IPS DF 4.7 (cell line): ENCODE results near the gene IGFN1.
"Not testable (repeated sequence)": the region's sequence is repeated elsewhere in the genome, so short reads cannot be mapped to it uniquely, and the experiment has no call there.

Experiments used
- DNase-seq: peaks from one replicate; pipeline ENCODE4 v3.0.0-alpha.2; 2013; ENCODE audit warnings: low spot score; ENCODE audit errors: extremely low read depth

Gene IGFN1

DNA sequence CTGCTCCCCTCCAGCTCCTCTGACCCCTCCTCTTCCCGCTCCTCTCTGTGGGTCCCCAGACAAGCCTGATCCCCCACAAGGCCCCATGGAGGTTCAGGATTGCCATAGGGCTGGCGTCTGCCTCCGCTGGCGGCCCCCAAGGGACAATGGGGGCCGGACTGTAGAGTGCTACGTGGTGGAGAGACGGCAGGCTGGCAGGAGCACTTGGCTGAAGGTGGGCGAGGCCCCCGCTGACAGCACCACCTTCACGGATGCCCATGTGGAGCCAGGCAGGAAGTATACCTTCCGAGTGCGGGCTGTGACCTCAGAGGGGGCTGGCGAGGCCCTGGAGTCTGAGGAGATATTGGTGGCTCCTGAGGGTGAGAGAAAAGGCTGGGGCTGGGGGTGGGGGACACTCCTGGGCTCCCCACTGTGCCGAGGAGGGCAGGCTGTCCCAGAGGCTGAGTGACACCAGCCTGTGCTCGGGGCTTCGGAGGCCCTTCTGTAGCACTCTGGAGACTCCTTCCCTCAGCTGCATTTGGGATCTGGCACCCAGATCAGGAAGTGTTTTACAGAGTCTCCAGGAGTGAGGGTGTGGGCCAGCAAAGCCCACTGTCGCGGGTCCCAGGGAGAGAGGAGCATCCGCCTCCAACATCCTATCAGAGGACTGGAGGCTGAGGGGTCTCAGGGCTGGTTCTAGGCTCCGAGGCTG lies 25.9 kb downstream of the IGFN1 start:
- no peak for DNase-seq

DNA sequence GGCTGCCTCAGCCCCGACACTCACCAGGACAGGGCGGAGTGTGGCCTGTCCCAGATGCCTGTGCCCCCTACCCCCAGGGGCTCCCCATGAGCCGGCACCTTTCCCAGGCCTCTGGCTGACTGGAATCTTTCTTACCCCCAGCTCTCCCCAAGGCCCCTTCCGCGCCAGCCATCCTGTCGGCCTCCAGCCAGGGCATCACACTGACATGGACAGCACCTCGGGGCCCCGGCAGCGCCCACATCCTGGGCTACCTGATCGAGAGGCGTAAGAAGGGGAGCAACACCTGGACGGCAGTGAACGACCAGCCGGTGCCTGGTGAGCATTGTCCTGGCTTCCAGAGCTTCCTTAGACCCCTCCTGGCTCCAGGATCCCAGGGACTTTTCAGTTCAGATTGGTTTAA lies 26.5 kb downstream of the IGFN1 start:
- DNase-seq: no peak

DNA sequence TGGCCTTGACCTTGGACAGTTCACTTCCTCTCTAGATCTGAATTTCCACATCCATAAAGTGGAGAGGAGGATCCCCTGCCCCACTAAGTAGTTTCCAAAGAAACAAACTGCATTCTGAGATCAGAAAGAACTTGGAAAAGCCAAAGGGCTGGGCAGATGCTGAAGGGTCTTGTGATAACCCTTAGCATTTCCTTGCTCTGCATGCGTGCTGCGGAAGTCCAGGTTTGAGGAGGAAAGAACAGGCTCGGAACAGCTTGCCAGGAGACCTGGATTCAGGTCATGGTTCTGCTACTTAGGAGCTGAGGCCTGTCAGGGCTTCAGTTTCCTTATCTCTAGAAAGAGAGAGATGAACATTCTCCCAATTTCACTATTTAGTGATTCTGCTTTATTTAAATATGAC lies 27.2 kb downstream of the IGFN1 start:
- DNase-seq: no peak

DNA sequence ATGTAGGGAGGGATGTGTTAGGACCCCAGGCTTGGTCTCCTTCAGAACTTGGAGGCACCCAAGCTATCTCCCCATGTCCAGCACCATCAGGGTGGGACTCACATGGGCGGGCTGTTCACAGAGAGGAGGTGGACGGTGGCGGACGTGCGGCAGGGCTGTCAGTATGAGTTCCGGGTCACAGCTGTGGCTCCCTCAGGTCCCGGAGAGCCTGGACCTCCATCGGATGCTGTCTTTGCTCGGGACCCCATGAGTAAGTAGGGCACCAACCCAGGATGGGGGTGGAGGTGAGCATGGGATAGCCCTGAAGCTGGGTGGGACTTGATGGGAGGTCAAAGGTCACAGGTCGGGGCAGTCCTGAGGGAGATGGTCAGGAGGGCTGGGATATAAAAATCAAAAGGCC lies 27.8 kb downstream of the IGFN1 start:
- no peak for DNase-seq

DNA sequence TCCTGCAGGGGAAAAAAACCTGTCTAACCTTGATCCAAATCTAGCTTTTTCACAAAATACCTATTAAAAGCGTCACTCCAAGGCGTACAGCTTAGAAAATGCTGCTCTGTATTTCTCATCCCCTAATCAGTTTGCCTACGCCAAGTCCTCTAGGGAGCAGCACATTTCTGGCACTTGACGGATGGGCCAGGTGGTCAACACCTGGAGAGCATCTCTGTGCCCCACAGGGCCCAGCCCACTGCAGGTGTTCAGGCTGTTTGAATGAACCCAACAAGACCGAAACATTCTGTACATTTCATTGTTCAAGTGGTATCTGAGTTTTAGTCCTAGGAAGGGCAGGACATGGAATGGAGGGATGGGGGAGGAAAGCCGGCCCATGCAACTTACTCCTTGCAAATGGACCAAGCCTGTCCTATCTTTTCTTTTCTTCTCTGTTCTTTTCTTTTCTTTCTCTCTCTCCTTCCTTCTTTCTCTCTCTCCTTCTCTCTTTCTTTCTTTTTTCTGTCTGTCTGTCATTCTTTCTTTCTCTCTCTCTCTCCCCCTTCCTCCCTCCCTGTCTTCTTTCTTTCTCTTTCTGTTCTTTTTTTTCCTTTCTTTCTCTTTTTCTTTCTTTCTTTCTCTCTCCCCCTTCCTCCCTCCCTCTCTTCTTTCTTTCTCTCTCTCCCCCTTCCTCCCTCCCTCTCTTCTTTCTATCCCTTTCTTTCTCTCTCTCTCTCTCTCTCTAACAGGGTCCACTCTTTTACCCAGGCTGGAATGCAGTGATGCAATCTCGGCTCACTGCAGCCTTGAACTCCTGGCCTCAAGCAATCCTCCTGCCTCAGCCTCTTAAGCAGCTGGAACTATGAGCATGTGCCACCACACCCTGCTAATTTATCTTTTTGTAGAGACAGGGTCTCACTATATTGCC lies 29.1 kb downstream of the IGFN1 start:
- no peak for DNase-seq

DNA sequence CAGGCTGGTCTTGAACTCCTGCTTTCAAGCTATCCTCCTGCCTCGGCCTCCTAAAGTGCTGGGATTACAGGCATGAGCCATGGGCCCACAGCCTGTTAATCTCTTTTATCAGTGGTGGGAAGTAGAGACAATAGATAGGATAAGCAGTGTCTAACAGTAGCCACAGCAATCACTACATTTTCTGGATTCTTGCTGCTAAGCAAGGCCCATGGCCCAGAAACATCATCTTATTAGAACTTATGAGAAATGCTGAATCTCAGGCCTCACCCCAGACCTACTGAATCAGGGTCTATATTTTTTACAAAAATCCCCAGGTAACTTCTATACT lies 29.7 kb downstream of the IGFN1 start:
- DNase-seq: no peak

DNA sequence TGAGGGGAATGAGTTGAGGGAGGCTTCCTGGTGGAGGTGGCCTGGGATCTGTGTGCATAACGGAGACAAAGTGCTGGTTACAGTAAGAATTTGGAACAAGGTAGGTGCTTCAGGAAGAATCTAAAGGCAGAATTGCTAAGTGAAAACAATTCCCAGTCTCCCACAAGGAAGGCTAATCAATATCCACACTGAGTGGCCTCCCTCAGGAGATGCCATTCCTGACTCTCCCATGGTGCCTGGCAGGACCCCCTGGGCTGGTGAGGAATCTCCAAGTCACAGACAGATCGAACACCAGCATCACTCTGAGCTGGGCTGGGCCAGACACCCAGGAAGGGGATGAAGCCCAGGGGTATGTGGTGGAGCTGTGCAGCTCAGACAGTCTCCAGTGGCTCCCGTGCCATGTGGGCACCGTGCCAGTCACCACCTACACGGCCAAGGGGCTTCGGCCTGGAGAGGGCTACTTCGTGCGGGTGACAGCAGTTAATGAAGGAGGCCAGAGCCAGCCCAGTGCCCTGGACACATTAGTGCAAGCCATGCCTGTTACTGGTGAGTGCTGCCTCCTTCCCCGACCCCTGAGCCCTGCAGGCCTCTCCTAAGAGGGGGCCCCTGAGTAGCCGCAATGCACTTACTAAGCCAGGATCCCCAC lies 30.7 kb downstream of the IGFN1 start:
- no peak for DNase-seq

DNA sequence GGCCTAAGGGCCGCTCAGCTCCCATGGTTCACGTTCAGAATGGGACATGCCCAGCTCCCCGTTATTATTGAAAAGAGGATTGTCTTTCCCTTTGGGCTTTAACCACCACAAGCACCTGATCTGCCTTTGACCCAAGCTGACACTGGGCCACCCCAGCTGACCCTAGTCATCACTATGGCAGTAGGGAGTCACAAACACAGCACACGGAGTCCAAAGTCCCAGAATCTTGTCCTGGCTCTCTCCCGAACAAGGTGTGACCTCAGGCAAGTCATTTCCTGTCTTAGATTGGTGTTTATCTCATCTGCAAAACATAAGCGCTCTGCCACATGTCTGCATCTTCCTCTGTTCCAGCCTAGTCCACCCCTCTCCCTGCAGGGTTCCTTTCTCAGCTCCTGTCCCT lies 31.5 kb downstream of the IGFN1 start:
- no peak for DNase-seq

DNA sequence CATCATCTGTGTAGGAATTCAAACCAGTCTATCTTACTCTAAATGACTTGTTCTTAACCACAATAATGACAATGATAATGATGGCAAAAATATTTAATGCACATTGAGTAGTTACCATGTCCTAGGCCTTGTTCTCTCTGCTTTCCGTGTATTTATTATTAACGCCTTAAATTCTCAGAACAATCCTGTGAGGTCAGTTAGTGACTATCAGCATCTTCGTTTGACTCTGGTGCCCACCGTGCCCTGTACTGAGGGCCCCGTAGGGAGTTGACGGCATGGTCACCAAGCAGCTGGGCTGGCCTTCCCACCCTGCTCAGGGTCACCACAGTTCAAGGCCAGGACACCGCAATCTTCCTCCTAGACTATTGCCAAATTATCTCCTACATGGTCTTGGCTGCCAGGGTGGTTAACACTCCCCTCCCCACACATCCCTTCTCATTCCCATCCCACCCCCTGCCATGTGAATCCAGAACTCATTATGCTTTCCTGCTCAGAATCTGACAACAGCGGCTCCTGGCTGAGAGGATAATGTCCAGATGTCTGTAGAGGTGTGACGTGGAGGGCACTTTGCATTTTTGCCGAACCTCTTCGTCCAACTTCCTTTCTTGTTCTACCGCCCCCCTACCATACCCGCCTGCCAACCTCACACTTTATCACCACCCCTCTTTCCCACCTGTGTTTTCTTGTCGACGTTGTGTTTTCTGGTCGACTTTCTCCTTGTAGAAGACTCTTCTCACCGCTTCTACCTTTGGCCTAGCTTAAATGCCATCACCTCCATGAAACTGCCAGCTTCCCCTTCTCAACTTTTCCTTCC lies 33.4 kb downstream of the IGFN1 start:
- DNase-seq: no peak

DNA sequence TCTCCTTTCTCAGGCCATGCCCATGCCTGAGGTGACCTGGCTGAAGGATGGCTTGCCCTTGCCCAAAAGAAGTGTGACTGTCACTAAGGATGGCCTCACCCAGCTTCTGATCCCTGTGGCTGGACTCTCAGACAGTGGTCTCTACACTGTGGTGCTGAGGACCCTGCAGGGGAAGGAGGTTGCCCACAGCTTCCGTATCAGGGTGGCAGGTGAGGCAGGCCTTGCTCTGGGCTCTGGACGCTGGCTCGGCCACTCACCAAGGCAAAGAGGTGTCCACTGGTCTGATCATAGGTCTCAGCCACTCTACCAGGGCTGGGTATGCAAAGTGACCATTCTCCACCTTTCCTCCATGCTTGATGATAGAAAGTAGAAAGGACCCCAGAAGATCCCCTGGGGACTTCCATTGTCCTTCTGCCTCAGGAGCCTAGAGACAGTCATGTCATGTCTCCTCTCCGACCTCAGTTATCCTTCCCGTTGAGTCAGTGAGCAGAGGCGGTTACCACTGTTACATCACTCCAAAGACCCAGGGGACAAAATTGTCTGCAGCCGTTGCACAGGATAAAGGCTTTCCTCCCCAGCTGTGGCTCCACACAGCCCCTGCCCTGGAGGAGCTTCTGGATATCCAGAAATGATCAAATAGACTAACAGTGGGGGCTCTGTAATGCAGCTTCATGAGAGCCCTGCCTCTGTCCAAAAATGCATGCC lies 34.2 kb downstream of the IGFN1 start:
- no peak for DNase-seq

DNA sequence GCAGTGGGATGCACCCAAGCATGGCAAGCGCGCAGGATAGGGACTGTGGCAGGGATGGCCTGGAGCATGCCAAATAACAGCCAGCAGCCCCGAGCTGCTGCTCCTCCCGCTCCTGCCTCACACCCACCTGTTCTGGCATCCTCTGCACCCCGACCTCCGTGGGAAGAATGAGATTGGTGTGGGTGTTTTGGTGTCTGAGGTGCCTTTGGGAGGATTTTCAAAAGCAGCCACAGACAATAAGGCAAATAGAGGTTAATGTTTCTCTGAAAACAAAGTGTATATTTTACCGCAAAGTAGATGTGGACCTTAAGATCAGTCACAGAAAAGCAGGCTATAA lies 35.5 kb downstream of the IGFN1 start:
- no peak for DNase-seq

DNA sequence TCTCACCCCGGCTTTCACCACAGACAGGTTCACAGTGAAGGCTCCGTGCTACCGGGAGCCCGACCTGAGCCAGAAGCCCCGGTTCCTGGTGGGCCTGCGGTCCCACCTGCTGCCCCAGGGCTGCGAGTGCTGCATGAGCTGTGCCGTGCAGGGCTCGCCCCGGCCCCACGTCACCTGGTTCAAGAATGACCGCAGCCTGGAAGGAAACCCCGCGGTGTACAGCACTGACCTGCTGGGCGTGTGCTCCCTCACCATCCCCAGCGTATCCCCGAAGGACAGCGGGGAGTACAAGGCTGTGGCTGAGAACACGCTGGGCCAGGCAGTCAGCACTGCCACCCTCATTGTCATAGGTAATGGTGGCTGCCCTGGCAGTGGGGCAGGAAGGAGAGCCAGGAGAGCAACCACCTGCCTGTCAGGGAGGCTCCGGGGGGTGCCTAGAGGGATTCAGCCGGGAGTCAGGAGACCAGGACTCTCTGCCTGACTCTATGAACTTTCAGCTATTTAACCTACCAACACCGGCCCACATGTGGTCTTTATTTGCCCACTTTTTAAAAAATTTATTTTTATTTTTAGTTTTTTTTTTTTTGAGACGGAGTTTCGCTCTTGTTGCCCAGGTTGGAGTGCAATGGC lies 36.4 kb downstream of the IGFN1 start:
- DNase-seq: no peak

DNA sequence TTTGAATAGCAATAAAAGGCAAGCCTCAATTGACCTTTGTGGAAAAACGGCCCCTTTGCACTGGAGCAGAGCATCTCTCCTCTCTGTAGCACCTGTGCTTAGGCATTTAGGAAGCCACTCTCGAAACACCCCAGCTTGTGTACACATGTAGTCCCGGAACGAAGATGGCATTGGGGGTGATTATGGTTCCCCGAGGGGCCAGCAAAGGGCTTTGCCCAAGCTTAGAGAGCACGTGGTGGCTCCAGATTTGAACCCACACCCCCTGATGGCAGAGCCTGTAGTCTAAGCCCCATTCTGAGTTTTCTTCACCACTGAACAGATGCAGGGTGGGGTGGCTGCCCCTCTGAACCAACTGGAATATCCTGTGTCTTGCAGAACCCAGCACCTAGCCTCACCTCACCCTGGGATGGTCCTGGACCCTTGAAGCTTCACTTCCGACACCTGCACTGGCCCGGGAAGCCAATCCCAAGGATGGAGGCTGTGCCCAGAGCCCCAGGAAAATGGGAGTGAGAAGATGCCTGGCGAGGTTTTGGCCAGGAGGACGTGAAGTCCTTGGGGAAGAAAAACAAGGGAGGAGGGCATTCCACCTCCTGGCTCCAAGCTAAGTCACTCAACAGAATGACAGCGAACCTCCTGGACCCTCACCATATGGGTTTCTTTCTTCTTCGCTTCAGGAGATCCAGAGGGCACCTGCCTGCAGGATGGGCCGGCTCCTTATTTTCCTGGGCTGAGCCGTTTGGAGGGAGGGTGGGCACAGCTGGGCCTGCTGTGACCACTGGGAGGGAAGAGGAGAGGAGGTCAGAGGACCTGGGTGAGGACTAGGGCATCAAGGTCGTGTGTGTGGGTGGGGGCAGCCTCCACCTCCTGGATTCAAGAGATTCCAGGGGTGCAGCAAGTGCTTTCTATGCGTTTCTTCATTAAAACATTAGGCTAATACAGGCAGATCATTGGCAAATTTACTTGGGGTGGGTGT lies 37.7 kb downstream of the IGFN1 start:
- no peak for DNase-seq

DNA sequence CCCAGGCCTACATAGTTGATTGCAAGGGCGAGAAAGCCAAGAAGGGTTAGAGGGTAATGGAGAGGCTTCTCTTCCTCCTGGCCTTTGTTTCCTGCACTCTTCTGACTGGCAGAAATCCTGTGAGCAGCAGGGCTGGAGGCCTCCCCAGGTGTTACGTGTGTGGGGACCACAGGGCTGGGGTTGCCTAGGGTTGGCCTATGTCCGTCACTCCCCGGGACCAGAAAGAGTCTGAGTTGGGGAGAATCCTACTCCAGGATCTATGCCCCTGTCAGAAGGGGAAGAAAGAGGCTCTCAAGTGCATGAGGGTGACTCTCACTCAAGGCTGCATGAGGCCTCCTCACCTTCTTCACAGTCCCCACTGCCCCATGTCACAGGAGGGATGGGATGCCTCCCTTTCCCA lies 38.5 kb downstream of the IGFN1 start:
- no peak for DNase-seq

DNA sequence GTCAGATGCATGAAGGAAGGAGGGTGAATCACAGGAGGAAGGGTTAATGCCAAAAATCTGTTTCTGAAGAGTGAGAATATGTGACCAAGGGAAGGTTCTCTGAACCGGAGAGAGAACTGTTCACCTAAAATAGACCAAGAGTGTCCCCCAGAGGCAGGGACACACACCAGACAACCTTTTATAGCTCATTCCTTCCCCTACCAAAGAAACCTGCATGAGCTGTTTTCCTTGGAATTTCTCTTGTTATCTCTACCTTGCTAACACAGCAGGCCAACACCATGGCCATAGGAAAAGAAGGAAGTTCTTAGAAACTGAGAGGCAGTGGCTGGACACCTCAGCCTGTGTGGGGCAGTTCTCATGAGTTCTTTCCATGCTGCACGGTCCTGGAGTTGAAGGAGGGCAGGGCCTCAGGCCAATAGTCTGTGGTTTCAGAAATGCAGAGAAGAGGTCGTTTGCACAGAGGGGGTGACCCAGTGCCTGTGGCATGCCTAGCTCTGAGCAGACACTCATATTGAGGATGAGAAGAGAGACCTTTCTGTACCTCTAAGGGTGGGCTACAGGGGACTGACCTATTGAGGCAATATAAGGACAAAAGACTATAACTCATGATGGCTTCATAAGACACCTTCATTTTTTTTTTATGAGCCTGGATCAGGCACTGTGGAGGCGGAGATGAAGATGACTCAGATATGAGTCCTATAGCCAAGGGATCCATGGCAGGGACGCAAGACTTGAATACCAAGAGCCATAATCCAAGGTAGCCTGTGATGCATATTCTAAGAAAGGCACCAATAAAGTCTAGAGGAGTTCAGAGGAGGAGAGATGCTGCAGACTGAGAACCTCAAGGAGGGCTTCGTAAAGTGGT lies 39.4 kb downstream of the IGFN1 start:
- DNase-seq: no peak

DNA sequence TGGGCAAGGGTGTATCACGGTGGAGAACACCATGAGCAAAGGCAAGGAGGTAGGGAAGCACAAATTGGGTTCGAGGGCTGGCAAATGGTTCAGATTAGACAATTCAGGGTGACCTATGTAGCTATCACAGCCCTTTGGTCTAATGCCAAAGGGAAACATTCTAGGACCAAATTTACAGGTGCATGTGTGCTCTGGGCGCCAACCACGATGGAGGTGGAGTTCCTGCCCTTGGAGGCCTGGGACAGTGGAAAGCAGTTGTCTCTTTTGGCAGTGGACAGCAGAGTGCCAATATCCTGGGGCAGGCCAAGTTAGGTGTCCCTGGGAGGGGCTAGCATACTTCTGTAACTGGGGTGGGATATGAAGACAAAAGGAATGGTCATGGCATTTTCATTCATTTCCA lies 40.1 kb downstream of the IGFN1 start:
- no peak for DNase-seq

DNA sequence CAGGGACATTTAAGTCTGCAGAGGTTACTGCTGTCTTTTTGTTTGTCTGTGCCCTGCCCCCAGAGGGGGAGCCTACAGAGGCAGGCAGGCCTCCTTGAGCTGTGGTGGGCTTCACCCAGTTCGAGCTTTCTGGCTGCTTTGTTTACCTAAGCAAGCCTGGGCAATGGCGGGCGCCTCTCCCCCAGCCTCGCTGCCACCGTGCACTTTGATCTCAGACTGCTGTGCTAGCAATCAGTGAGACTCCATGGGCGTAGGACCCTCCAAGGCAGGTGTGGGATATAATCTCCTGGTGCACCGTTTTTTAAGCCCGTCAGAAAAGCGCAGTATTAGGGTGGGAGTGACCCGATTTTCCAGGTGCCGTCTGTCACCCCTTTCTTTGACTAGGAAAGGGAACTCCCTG lies 49.0 kb downstream of the IGFN1 start:
- DNase-seq: not testable (repeated sequence)

DNA sequence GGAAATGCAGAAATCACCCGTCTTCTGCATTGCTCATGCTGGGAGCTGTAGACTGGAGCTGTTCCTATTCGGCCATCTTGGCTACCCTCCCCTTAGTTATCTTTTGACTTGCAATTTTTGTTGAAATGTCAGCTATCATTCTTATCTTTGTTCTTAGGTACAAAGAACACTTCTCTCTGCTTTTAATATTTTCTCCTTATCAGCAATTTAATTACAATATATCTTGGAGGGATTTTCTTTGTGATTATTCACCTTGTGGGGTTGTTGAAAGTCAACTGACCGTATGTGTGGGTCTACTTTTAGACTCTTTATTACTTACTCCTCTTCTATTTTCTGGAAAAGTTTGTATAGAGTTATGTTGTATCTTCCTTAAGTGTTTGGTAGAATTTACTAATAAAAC lies 49.5 kb downstream of the IGFN1 start:
- DNase-seq: no peak

DNA sequence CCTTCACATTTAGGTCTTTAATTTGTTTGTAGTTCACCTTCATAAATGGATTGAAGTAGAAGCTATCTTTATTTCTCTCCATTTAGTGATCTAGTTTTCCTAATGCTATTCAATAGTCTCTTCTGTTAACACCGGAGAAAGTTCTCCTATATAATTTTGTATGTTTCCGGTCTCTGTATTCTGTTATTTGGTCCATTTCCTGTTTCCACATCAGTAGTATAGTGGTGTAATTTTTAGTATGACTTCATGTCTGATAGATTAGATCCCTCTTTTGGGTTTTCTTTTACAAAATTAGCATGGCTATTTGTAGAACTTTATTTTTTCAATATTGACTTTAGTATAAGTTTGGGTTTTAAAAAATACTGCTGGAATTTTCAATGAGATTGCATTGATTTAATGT lies 51.1 kb downstream of the IGFN1 start:
- no peak for DNase-seq
